IPS DF 19.7 (cell line): ENCODE results near the gene LMF2.

Experiments
- DNase-seq: peaks from one replicate; pipeline ENCODE4 v3.0.0-alpha.2; 2013; ENCODE audit warnings: low read depth, low spot score

LMF2 gene

GRCh38 chr22:50464451-50464850, 43.1 kb downstream of the LMF2 start:
- DNase-seq: no peak

GRCh38 chr22:50463188-50463900, 44.2 kb downstream of the LMF2 start:
- no peak for DNase-seq

DNA sequence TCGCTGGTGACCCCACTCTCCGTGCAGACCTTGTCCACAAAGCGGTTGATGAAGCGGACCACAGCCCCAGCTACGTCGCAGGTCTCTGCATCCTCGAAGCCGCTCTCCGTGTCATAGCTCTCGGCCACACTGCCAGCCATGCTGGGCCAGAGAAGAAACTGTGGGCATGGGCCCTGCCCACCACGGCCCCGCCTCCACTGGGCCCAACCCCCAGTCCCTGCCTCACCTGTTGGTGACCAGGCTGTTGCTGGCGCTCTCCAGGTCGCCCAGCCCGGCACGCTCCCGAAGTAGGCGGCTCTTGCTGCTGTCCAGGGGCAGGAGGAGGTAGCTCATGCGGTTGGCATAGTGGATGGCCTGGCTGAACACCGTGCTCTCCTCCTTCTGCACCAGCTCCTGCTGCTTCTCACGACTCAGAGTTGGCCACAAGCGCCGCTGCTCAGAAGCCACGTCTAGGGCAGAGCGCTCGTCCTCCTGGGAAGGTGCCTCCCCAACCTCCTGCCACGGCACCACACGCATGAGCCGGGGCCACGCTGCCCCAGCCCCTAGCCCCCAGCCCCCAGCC, 45.4 kb downstream of the LMF2 start:
- DNase-seq: no peak

- no peak for DNase-seq
Measured at GRCh38 chr22:50461536-50461935, 46.0 kb downstream of the LMF2 start.

GRCh38 chr22:50460938-50461337, 46.6 kb downstream of the LMF2 start:
- DNase-seq: no peak

DNA sequence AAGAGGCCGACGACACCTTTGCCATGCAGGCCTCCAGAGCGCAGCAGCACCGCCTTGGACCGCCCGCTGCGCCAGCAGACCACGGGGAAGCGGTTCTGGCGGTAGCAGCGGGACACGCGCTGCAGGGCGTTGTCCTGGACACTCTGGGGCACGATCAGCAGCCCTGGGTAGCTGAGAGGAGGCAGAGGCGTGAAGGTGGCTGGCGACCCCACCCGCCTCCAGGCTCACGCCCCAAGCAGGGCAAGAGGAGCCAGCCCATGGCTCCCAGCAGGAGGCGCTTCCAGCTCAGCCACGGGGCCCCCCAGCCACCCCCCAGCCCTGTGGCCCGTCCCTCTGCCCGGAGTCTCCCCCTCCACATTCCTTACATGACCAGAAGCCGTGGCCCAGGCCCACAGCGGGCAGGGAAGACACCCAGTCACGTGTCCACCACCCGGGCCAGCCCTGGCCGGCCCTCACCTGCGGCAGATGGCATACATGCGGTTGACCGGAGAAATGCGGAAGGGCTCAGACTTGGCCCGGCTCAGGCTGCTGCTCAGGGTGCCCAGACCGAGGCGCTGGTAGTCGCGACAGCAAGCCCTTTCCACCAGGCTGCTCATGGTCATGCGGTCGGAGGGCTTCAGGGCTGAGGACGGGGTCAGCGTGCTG, 47.9 kb downstream of the LMF2 start:
- no peak for DNase-seq

GRCh38 chr22:50459016-50459415, 48.5 kb downstream of the LMF2 start:
- DNase-seq: no peak

DNA sequence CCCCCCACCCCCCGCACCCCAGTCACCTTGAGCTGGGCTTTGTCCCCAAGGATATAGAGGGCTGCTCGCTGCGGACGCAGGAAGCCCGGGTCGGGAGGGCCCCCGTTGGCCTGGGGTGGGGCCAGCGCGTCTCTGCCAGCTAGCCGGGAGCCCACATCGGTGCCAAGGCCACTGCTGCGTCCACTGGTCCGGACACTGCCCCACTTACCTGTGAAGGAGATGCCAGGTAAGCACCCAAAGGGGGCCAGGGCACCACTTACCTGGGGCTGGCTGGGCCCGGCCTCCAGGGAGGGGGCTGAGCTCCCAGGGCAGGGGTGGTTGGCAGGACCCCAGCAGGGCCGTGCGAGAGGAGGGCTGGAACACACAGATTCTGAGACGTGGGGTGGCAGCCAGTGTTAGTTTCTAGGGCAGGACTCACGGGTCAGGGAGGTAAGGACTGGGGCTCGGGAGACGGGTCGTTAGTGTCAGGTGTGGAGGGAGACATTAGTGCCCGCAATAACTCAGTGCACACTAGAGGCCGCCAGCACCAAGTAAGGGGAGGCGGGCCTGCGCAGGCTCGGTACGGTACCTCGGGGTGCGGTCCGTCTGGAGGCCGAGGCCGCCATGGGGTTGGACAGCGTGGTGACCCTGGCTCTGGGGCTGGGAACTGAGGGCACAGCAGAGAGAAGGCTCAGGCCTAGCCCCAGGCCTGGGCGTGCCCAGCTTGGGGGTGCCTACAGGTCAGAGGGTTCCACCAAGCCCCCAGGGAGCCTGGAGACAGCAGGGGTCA, 50.9 kb downstream of the LMF2 start:
- no peak for DNase-seq

- DNase-seq: no peak
Measured at GRCh38 chr22:50456026-50456425, 51.5 kb downstream of the LMF2 start.

GRCh38 chr22:50455201-50455600, 52.3 kb downstream of the LMF2 start:
- DNase-seq: no peak

GRCh38 chr22:50454556-50455075, 52.9 kb downstream of the LMF2 start:
- no peak for DNase-seq
